ENCODE results near the gene GCNT2. TPM values are rescaled to one million over a fixed set of nuclear protein-coding genes. Genes with fewer than 3 reads are reported as not detected.

GCNT2 gene
- total and polyA plus RNA-seq, 10 donors: 1.8 to 27.2 (median 11.3) TPM

GRCh38 chr6:10668126-10668917 is 147.2 kb downstream of the GCNT2 start:
- DNase-seq: no peak
- Histone ChIP-seq H3K27me3 (replicated peaks in 1 of 7) (peaks cover 0 to 11% (median 0%) of the 10 kb centered on the region in 7 donors), H3K4me1 (no peaks in the 10 kb centered on the region), H3K36me3 (no peaks in the 10 kb centered on the region), H3K27ac (no peak overlapping the region), H3K9me3 (peaks cover 0 to 11% (median 2%) of the 10 kb centered on the region in 8 donors), H3K4me3 (no peak overlapping the region)
- intact Hi-C loops (cut with DNase I; ENCODE audit: low total_unique reads): no loop called here
- TF ChIP-seq POLR2AphosphoS5 (IDR thresholded peaks at IDR 0.05): no peak
- no peak for TF ChIP-seq POLR2A (IDR thresholded peaks at IDR 0.05)
- TF ChIP-seq CTCF (IDR thresholded peaks at IDR 0.05 in 8 of 11, conservative IDR thresholded peaks at IDR 0.05 in 3 of 11): no peak
- 78 to 86% (median 85%) methylated on average over 6 of the region's 6 CpGs for WGBS, 5 donors

- no peaks in the 10 kb centered on the region for H3K9me3 ChIP-seq
- no peak overlapping the region for H3K4me3 ChIP-seq
- H3K4me1 ChIP-seq: no peaks in the 10 kb centered on the region
- no peak for TF ChIP-seq POLR2AphosphoS5 (IDR thresholded peaks at IDR 0.05)
- DNase-seq: no peak
- WGBS, 5 donors: 94 to 98% (median 96%) methylated on average over 7 of the region's 7 CpGs
- no peaks in the 10 kb centered on the region for H3K36me3 ChIP-seq
- intact Hi-C loops (cut with DNase I; ENCODE audit: low total_unique reads): no loop called here
- H3K27me3 ChIP-seq (replicated peaks in 1 of 7): no peaks in the 10 kb centered on the region
- no peak overlapping the region for H3K27ac ChIP-seq
These were observed 155.3 kb downstream of the GCNT2 start for GRCh38 chr6:10676403-10676802.

- Histone ChIP-seq H3K9me3 (no peaks in the 10 kb centered on the region), H3K27ac (no peak overlapping the region), H3K4me3 (no peak overlapping the region), H3K4me1 (no peaks in the 10 kb centered on the region), H3K36me3 (no peaks in the 10 kb centered on the region), H3K27me3 (replicated peaks in 1 of 7) (no peaks in the 10 kb centered on the region)
- intact Hi-C loops (cut with DNase I; ENCODE audit: low total_unique reads): no loop called here
- 89 to 98% (median 92%) methylated on average over 4 of the region's 4 CpGs for WGBS, 5 donors
- TF ChIP-seq POLR2A (IDR thresholded peaks at IDR 0.05) (no peak), CTCF (IDR thresholded peaks at IDR 0.05 in 8 of 11, conservative IDR thresholded peaks at IDR 0.05 in 3 of 11) (no peak), POLR2AphosphoS5 (IDR thresholded peaks at IDR 0.05) (no peak)
- DNase-seq: no peak
These were observed 157.3 kb downstream of the GCNT2 start for GRCh38 chr6:10678456-10678855.

Small RNA genes within 50 kb of the gene (small RNA-seq; reads per million reads assigned to genes)
- 0 reads per million in 4 donors for gene RF00019

Other genes with a start within 250 kb of the GCNT2 start
- under 1 TPM in 3 of 7 donors, not detected in 4; 0.27 to 0.94 (median 0.28) TPM for gene TFAP2A, start 106.3 kb upstream of the GCNT2 start, total RNA-seq
- gene TFAP2A, start 106.3 kb upstream of the GCNT2 start, polyA plus RNA-seq: under 1 TPM; 0.04 to 0.19 (median 0.11) TPM
- gene C6orf52, start 173.3 kb downstream of the GCNT2 start, total RNA-seq: 1 to 10 TPM in 2 of 7 donors, under 1 TPM in 1, not detected in 4; 0.50 to 1.5 (median 1.1) TPM
- gene C6orf52, start 173.3 kb downstream of the GCNT2 start, polyA plus RNA-seq: under 1 TPM; 0.42 to 0.96 (median 0.64) TPM
- gene PAK1IP1, start 173.6 kb downstream of the GCNT2 start, total RNA-seq: 10 to 100 TPM in 4 of 7 donors, 1 to 10 TPM in 3; 7.3 to 13.6 (median 10.8) TPM
- 10 to 100 TPM in 2 of 3 donors, 1 to 10 TPM in 1; 8.4 to 14.7 (median 11.4) TPM for gene PAK1IP1, start 173.6 kb downstream of the GCNT2 start, polyA plus RNA-seq
- 10 to 100 TPM; 40.7 to 92.6 (median 60.7) TPM for gene TMEM14C, start 201.7 kb downstream of the GCNT2 start, total RNA-seq
- gene TMEM14C, start 201.7 kb downstream of the GCNT2 start, polyA plus RNA-seq: 100 to 1,000 TPM in 1 of 3 donors, 10 to 100 TPM in 2; 69.5 to 115 (median 87.5) TPM
- 10 to 100 TPM; 49.7 to 63.0 (median 57.9) TPM for gene TMEM14B, start 226.5 kb downstream of the GCNT2 start, total RNA-seq
- gene TMEM14B, start 226.5 kb downstream of the GCNT2 start, polyA plus RNA-seq: 10 to 100 TPM; 67.4 to 83.5 (median 69.4) TPM

Measured in spleen (tissue), 11 donors.